ENCODE data around the gene CPLX3. TPM values are rescaled to one million over a fixed set of nuclear protein-coding genes. Genes with fewer than 3 reads are reported as not detected.

CPLX3 gene
- total RNA-seq, 4 donors from 2014 or later = 0.47 TPM; not detected in 3

DNA sequence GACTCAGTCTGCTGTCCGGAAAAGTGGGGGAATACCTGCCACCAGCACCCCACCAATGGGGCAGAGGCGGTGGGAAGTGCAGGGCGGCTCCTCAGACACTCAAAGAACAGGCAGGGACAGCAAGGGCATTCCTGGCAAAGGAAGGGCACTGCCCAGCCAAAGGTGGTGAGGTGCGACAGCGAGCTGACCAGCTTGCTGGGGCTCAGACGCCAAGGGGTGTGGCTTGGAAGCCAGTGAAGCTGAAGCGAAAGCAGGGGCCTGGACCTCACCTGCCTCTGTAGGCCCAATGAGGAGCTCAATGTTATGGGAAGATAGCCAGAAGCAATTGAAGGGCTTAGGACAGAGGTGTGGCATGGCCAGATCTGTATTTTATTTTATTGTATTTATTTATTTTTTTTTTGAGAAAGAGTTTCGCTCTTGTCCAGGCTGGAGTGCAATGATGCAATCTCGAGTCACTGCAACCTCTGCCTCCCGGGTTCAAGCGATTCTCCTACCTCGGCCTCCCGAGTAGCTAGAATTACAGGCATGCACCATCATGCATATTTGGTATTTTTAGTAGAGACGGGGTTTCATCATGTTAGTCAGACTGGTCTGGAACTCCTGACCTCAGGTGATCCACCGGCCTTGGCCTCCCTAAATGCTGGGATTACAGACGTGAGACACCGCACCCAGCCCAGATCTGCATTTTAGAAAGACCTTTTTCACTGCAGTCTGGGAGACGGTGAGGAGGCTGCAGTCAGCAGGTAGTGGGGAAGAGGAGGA, 18.2 kb upstream of the CPLX3 start:
- no peaks in the 10 kb centered on the region for H3K27me3 ChIP-seq
- H3K9me3 ChIP-seq = no peaks in the 10 kb centered on the region
- DNase-seq (ENCODE audit: low spot score in 2 of 2) = no peak
- no peak overlapping the region for H3K27ac ChIP-seq
- no peak overlapping the region for H3K4me3 ChIP-seq
- TF ChIP-seq POLR2A (IDR thresholded peaks at IDR 0.05) (no peak), POLR2AphosphoS5 (IDR thresholded peaks at IDR 0.05) (no peak), EP300 (IDR thresholded peaks at IDR 0.05) (no peak)
- TF ChIP-seq, protein P1, sequence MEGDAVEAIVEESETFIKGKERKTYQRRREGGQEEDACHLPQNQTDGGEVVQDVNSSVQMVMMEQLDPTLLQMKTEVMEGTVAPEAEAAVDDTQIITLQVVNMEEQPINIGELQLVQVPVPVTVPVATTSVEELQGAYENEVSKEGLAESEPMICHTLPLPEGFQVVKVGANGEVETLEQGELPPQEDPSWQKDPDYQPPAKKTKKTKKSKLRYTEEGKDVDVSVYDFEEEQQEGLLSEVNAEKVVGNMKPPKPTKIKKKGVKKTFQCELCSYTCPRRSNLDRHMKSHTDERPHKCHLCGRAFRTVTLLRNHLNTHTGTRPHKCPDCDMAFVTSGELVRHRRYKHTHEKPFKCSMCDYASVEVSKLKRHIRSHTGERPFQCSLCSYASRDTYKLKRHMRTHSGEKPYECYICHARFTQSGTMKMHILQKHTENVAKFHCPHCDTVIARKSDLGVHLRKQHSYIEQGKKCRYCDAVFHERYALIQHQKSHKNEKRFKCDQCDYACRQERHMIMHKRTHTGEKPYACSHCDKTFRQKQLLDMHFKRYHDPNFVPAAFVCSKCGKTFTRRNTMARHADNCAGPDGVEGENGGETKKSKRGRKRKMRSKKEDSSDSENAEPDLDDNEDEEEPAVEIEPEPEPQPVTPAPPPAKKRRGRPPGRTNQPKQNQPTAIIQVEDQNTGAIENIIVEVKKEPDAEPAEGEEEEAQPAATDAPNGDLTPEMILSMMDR (IDR thresholded peaks at IDR 0.05) = no peak
- WGBS = 69% methylated on average over 18 of the region's 18 CpGs
- H3K4me1 ChIP-seq = no peaks in the 10 kb centered on the region
- peaks cover 10% of the 10 kb centered on the region for H3K36me3 ChIP-seq

DNA sequence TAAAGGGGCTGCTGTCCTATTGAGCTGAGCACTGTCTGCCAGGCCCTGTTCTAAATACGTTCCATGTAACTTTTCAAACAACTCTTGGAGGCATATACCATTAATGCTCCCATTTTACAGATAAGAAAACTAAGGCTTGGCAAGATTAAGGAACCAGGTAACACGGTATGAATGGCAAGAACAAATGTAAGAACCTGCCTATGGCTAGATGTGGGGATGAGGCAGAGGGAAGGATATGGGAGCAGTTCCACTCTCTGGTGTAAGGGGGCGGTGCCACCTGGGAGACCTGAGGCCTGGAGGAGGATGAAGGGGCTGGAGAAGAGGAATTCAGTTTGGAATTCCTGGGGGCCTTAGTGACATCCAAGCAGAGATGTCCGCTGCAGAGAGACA, 17.6 kb upstream of the CPLX3 start:
- WGBS = 69% methylated on average over 4 of the region's 4 CpGs
- H3K36me3 ChIP-seq = peaks cover 4% of the 10 kb centered on the region
- no peak overlapping the region for H3K4me3 ChIP-seq
- DNase-seq (ENCODE audit: low spot score in 2 of 2) = no peak
- no peaks in the 10 kb centered on the region for H3K9me3 ChIP-seq
- TF ChIP-seq POLR2AphosphoS5 (IDR thresholded peaks at IDR 0.05) = no peak
- no peak for TF ChIP-seq POLR2A (IDR thresholded peaks at IDR 0.05)
- TF ChIP-seq, protein P1 (IDR thresholded peaks at IDR 0.05) = no peak
- TF ChIP-seq EP300 (IDR thresholded peaks at IDR 0.05) = no peak
- no peak overlapping the region for H3K27ac ChIP-seq
- no peaks in the 10 kb centered on the region for H3K27me3 ChIP-seq
- H3K4me1 ChIP-seq = no peaks in the 10 kb centered on the region

DNA sequence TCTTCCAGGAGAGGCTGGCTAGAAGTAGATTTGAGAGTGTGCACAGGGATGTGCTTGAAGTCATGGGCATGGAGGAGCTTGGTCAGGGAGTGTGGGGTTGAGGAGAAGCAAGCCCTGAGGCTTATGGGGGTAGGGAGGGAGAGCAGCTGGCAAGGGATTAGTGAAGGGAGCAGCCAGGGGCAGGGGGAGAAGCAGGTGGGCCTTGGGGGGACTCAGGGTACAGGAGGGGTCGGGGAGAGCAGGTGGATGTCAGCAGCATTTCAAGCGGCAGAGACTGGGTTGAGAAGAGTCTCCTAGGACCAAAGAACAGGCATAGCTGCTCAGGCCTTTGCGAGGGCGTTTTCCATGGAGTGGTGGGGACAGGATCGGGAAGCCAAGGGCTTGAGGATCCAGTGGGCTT, 17.2 kb upstream of the CPLX3 start:
- no peaks in the 10 kb centered on the region for H3K36me3 ChIP-seq
- DNase-seq (ENCODE audit: low spot score in 2 of 2) = no peak
- H3K4me1 ChIP-seq = no peaks in the 10 kb centered on the region
- H3K9me3 ChIP-seq = no peaks in the 10 kb centered on the region
- 66% methylated on average over 5 of the region's 5 CpGs for WGBS
- no peaks in the 10 kb centered on the region for H3K27me3 ChIP-seq
- no peak overlapping the region for H3K4me3 ChIP-seq
- TF ChIP-seq POLR2AphosphoS5 (IDR thresholded peaks at IDR 0.05) = no peak
- TF ChIP-seq, protein P1 (IDR thresholded peaks at IDR 0.05) = no peak
- no peak for TF ChIP-seq POLR2A (IDR thresholded peaks at IDR 0.05)
- no peak for TF ChIP-seq EP300 (IDR thresholded peaks at IDR 0.05)
- H3K27ac ChIP-seq = no peak overlapping the region

DNA sequence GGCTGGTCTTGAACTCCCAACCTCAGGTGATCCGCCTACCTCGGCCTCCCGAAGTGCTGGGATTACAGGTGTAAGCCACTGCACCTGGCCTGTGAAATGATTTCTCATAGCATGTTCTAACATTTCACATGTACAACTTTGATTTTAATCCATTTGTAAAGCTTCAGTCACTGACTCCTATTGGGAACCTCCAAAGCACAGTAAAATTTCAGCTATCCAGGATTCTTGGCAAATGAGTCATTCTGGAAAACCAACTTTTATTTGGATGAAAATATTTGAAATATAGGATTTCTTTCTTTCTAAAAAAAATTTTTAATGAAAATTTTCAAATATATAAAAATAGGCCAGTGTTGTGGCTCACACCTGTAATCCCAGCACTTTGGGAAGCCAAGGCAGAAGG, 16.5 kb upstream of the CPLX3 start:
- Histone ChIP-seq H3K36me3 (no peaks in the 10 kb centered on the region), H3K9me3 (no peaks in the 10 kb centered on the region), H3K27me3 (no peaks in the 10 kb centered on the region), H3K4me1 (no peaks in the 10 kb centered on the region), H3K27ac (no peak overlapping the region), H3K4me3 (no peak overlapping the region)
- DNase-seq (ENCODE audit: low spot score in 2 of 2) = no peak
- WGBS = 79% methylated on average over 3 of the region's 3 CpGs
- TF ChIP-seq, protein P1 (IDR thresholded peaks at IDR 0.05) = no peak
- TF ChIP-seq POLR2A (IDR thresholded peaks at IDR 0.05) (no peak), POLR2AphosphoS5 (IDR thresholded peaks at IDR 0.05) (no peak), EP300 (IDR thresholded peaks at IDR 0.05) (no peak)

DNA sequence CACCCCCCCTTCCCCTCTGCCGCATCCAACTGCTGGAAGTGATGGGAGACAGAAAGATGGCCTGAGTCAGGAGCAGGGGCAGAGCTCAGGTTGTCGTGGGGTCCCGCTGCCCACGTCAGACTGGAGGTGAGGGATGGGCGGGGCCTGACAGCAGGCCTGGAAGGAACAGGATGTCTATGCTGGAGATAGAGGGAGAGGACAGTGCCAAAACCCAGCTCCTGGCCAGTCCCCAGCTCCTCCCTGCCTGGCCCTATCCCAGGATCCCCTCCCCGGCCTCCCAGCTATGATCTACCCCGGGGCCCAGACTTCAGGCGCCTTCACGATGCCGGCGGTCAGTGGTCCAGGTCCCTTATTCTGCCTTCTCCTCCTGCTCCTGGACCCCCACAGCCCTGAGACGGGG, 13.9 kb upstream of the CPLX3 start, which contains the start of gene LMAN1L:
LMAN1L (plus strand) TSS at position 303 of the 400 bp plus-strand sequence; CDS start at position 323, 20 bp downstream.
- Histone ChIP-seq H3K36me3 (no peaks in the 10 kb centered on the region), H3K27me3 (no peaks in the 10 kb centered on the region), H3K4me3 (no peak within 1 kb of the TSS), H3K4me1 (peaks cover 11% of the 10 kb centered on the region), H3K27ac (no peak within 1 kb of the TSS), H3K9me3 (no peaks in the 10 kb centered on the region)
- no peak for DNase-seq (ENCODE audit: low spot score in 2 of 2)
- 64% methylated on average over 10 of the region's 12 CpGs for WGBS
- TF ChIP-seq POLR2A (IDR thresholded peaks at IDR 0.05) (no peak), POLR2AphosphoS5 (IDR thresholded peaks at IDR 0.05) (no peak), EP300 (IDR thresholded peaks at IDR 0.05) (no peak)
- TF ChIP-seq, protein P1 (IDR thresholded peaks at IDR 0.05) = no peak
